RWPE1 (cell line): ENCODE results near the gene CHAC1.

Experiments used
- CTCF ChIA-PET: fragments of 350-600 bp; sonication (Branson Sonifier 250); formaldehyde crosslinking; extraction: SDS; loops from one replicate; lab custom pipeline; 2021; lab: Yijun Ruan, JAX
- POLR2A ChIA-PET: fragments of 400-600 bp; formaldehyde crosslinking; extraction: SDS; loops from one replicate; lab custom pipeline; 2020; ENCODE audit warnings: antibody characterized with exemption; ENCODE audit not compliant: low non-redundant PET; lab: Yijun Ruan, JAX
- DNase-seq: peaks from one replicate; pipeline ENCODE4 v3.0.0; 2012; ENCODE audit warnings: low spot score
- H3K27ac ChIP-seq: fragments of 450-650 bp; 2 replicates; pipeline ENCODE4 v1.5.1; 2017
- CTCF ChIP-seq: fragments of 450-650 bp; conservative IDR thresholded peaks from 2 replicates; pipeline ENCODE4 v1.5.1; 2017; ENCODE audit warnings: low read depth, mild to moderate bottlenecking

Gene CHAC1

GRCh38 chr15:40978141-40978540 lies 24.9 kb downstream of the CHAC1 start:
- DNase-seq = no peak
- H3K27ac ChIP-seq = no peak overlapping the region
- no peak for TF ChIP-seq CTCF
- CTCF ChIA-PET = no interaction called here
- POLR2A ChIA-PET = interaction anchor here (0.9 kb wide), 1 partner anchor 15 kb away, joined by 4 read pairs; no protein-coding TSS in a partner anchor

GRCh38 chr15:40978562-40978961 lies 25.3 kb downstream of the CHAC1 start:
- TF ChIP-seq CTCF = no peak
- CTCF ChIA-PET = no interaction called here
- H3K27ac ChIP-seq = no peak overlapping the region
- DNase-seq = no peak
- POLR2A ChIA-PET = no interaction called here

GRCh38 chr15:40981186-40981585 lies 27.9 kb downstream of the CHAC1 start:
- DNase-seq = no peak
- ChIA-PET CTCF (interaction anchor here (0.6 kb wide), 1 partner anchor 86 kb away, joined by 8 read pairs; no protein-coding TSS in a partner anchor), POLR2A (no interaction called here)
- no peak overlapping the region for H3K27ac ChIP-seq
- TF ChIP-seq CTCF = no peak

GRCh38 chr15:40982855-40983254 lies 29.6 kb downstream of the CHAC1 start:
- ChIA-PET CTCF (interaction anchor here (0.6 to 1.3 kb wide), 2 partner anchors 41 to 87 kb away, joined by 5 to 7 read pairs; no protein-coding TSS in a partner anchor), POLR2A (no interaction called here)
- TF ChIP-seq CTCF = no peak
- no peak overlapping the region for H3K27ac ChIP-seq
- DNase-seq = no peak

- no peak for DNase-seq
- ChIA-PET CTCF (interaction anchor here (0.7 kb wide), 1 partner anchor 9 kb away, joined by 3 read pairs; no protein-coding TSS in a partner anchor), POLR2A (no interaction called here)
- TF ChIP-seq CTCF = no peak
- no peak overlapping the region for H3K27ac ChIP-seq
Observed at GRCh38 chr15:40984406-40984805, 31.1 kb downstream of the CHAC1 start.

- ChIA-PET POLR2A (no interaction called here), CTCF (interaction anchor here (0.7 kb wide), 1 partner anchor 9 kb away, joined by 3 read pairs; no protein-coding TSS in a partner anchor)
- DNase-seq = no peak
- no peak for TF ChIP-seq CTCF
- H3K27ac ChIP-seq = no peak overlapping the region
Observed at GRCh38 chr15:40984964-40985363, 31.7 kb downstream of the CHAC1 start.
